ENCODE data around the gene HRH2.

GRCh38 chr5:175683231-175683630 is 25.4 kb downstream of the HRH2 start:
- TF ChIP-seq SIN3A (IDR thresholded peaks at IDR 0.05; ENCODE audit: borderline replicate concordance, insufficient read depth, low read length) (no peak), POLR2AphosphoS5 (IDR thresholded peaks at IDR 0.05; ENCODE audit: low read depth, low read length) (no peak)
- TF ChIP-seq, protein P1, sequence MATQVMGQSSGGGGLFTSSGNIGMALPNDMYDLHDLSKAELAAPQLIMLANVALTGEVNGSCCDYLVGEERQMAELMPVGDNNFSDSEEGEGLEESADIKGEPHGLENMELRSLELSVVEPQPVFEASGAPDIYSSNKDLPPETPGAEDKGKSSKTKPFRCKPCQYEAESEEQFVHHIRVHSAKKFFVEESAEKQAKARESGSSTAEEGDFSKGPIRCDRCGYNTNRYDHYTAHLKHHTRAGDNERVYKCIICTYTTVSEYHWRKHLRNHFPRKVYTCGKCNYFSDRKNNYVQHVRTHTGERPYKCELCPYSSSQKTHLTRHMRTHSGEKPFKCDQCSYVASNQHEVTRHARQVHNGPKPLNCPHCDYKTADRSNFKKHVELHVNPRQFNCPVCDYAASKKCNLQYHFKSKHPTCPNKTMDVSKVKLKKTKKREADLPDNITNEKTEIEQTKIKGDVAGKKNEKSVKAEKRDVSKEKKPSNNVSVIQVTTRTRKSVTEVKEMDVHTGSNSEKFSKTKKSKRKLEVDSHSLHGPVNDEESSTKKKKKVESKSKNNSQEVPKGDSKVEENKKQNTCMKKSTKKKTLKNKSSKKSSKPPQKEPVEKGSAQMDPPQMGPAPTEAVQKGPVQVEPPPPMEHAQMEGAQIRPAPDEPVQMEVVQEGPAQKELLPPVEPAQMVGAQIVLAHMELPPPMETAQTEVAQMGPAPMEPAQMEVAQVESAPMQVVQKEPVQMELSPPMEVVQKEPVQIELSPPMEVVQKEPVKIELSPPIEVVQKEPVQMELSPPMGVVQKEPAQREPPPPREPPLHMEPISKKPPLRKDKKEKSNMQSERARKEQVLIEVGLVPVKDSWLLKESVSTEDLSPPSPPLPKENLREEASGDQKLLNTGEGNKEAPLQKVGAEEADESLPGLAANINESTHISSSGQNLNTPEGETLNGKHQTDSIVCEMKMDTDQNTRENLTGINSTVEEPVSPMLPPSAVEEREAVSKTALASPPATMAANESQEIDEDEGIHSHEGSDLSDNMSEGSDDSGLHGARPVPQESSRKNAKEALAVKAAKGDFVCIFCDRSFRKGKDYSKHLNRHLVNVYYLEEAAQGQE (IDR thresholded peaks at IDR 0.05; ENCODE audit: insufficient read depth in 1 of 2, low read depth in 2 of 2, low read length in 2 of 2) = no peak
